GM11168 (cell line): ENCODE measurements around the gene PLXNA2.

ENCODE experiments used
- in situ Hi-C: fragments of 300-500 bp; cut with MboI; formaldehyde crosslinking; loops from one replicate; pipeline ENCODE4 v1.12.0; 2022; ENCODE audit warnings: low sequenced_read_pairs; ENCODE audit not compliant: unreplicated experiment

PLXNA2 gene

GRCh38 chr1:208131621-208132286, 112.4 kb downstream of the PLXNA2 start:
- in situ Hi-C loops, result loop anchor here (10.0 kb wide), 1 partner anchor 113 kb away; the partner anchor contains the start of gene PLXNA2

GRCh38 chr1:208129487-208129886, 114.7 kb downstream of the PLXNA2 start:
- in situ Hi-C loops, result no loop called here

- in situ Hi-C loops, result no loop called here
These were observed 115.1 kb downstream of the PLXNA2 start for GRCh38 chr1:208129060-208129459.

- in situ Hi-C loops, result no loop called here
These were observed 116.2 kb downstream of the PLXNA2 start for GRCh38 chr1:208127792-208128529.

GRCh38 chr1:208127284-208127683, 116.9 kb downstream of the PLXNA2 start:
- in situ Hi-C loops, result no loop called here

GRCh38 chr1:208126108-208126507, 118.1 kb downstream of the PLXNA2 start:
- in situ Hi-C loops, result no loop called here

GRCh38 chr1:208122612-208123358, 121.4 kb downstream of the PLXNA2 start:
- in situ Hi-C loops, result no loop called here

- in situ Hi-C loops, result no loop called here
These were observed 122.3 kb downstream of the PLXNA2 start for GRCh38 chr1:208121813-208122364.

GRCh38 chr1:208120431-208120790, 123.8 kb downstream of the PLXNA2 start:
- in situ Hi-C loops, result no loop called here

GRCh38 chr1:208118841-208119606, 125.2 kb downstream of the PLXNA2 start:
- in situ Hi-C loops, result no loop called here

GRCh38 chr1:208118306-208118705, 125.9 kb downstream of the PLXNA2 start:
- in situ Hi-C loops, result no loop called here

GRCh38 chr1:208117826-208118225, 126.4 kb downstream of the PLXNA2 start:
- in situ Hi-C loops, result no loop called here

GRCh38 chr1:208117409-208117808, 126.8 kb downstream of the PLXNA2 start:
- in situ Hi-C loops, result no loop called here

GRCh38 chr1:208115924-208116640, 128.1 kb downstream of the PLXNA2 start:
- in situ Hi-C loops, result no loop called here

- in situ Hi-C loops, result no loop called here
These were observed 131.2 kb downstream of the PLXNA2 start for GRCh38 chr1:208113011-208113410.

- in situ Hi-C loops, result no loop called here
These were observed 131.8 kb downstream of the PLXNA2 start for GRCh38 chr1:208112401-208112800.

- in situ Hi-C loops, result no loop called here
These were observed 132.5 kb downstream of the PLXNA2 start for GRCh38 chr1:208111646-208112190.

GRCh38 chr1:208110296-208110695, 133.9 kb downstream of the PLXNA2 start:
- in situ Hi-C loops, result no loop called here

- in situ Hi-C loops, result no loop called here
These were observed 135.4 kb downstream of the PLXNA2 start for GRCh38 chr1:208108646-208109330.
